Neural crest cell (in vitro differentiated cells): Measurements from ENCODE around the gene PPP1R13B. TPM values are rescaled to one million over a fixed set of nuclear protein-coding genes. Genes with fewer than 3 reads are reported as not detected.

Experiments used
- DNase-seq: peaks from one replicate; pipeline ENCODE4 v3.0.0; 2021; ENCODE audit warnings: low read depth, mixed read lengths, low spot score
- H3K27ac Mint-ChIP-seq: one replicate; pipeline ENCODE4 v1.8.0; 2021; ENCODE audit warnings: mild to moderate bottlenecking, mixed read lengths; ENCODE audit not compliant: unreplicated experiment
- H3K27me3 Mint-ChIP-seq: 2 replicates; pipeline ENCODE4 v1.8.0; 2021; ENCODE audit warnings: low read depth, mild to moderate bottlenecking, mixed read lengths
- H3K36me3 Mint-ChIP-seq: 2 replicates; pipeline ENCODE4 v1.8.0; 2021; ENCODE audit warnings: low read depth, mild to moderate bottlenecking, mixed read lengths
- H3K4me1 Mint-ChIP-seq: 2 replicates; pipeline ENCODE4 v1.8.0; 2021; ENCODE audit warnings: mixed read lengths
- H3K4me3 Mint-ChIP-seq: one replicate; pipeline ENCODE4 v1.8.0; 2021; ENCODE audit warnings: mild to moderate bottlenecking, mixed read lengths
- H3K9me3 Mint-ChIP-seq: 2 replicates; pipeline ENCODE4 v1.8.0; 2021; ENCODE audit warnings: mixed read lengths
- total RNA-seq: library from RNA; stranded (reverse); gene quantifications from 2 replicates; pipeline ENCODE4 v1.2.1, GENCODE V29; 2021
- TF ChIP-seq, protein P1 (sequence below): fragments of 200-600 bp; sonication (generic); conservative IDR thresholded peaks from 2 replicates; pipeline ENCODE4 v1.5.0; 2021; ENCODE audit warnings: antibody characterized with exemption, mild to moderate bottlenecking

Gene PPP1R13B
- total RNA-seq, 1 donor from 2014 or later, result 6.8 TPM

GRCh38 chr14:103688441-103688840 is 158.9 kb downstream of the PPP1R13B start:
- H3K36me3 Mint-ChIP-seq, result peaks cover 3% of the 10 kb centered on the region
- no peak overlapping the region for H3K4me3 Mint-ChIP-seq
- no peaks in the 10 kb centered on the region for H3K9me3 Mint-ChIP-seq
- H3K4me1 Mint-ChIP-seq, result no peaks in the 10 kb centered on the region
- TF ChIP-seq, protein P1, sequence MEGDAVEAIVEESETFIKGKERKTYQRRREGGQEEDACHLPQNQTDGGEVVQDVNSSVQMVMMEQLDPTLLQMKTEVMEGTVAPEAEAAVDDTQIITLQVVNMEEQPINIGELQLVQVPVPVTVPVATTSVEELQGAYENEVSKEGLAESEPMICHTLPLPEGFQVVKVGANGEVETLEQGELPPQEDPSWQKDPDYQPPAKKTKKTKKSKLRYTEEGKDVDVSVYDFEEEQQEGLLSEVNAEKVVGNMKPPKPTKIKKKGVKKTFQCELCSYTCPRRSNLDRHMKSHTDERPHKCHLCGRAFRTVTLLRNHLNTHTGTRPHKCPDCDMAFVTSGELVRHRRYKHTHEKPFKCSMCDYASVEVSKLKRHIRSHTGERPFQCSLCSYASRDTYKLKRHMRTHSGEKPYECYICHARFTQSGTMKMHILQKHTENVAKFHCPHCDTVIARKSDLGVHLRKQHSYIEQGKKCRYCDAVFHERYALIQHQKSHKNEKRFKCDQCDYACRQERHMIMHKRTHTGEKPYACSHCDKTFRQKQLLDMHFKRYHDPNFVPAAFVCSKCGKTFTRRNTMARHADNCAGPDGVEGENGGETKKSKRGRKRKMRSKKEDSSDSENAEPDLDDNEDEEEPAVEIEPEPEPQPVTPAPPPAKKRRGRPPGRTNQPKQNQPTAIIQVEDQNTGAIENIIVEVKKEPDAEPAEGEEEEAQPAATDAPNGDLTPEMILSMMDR, result no peak
- no peak for DNase-seq
- H3K27ac Mint-ChIP-seq, result no peak overlapping the region
- H3K27me3 Mint-ChIP-seq, result no peaks in the 10 kb centered on the region

GRCh38 chr14:103687712-103688111 is 159.7 kb downstream of the PPP1R13B start:
- DNase-seq, result no peak
- Mint-ChIP-seq H3K4me1 (no peaks in the 10 kb centered on the region), H3K4me3 (no peak overlapping the region), H3K27me3 (no peaks in the 10 kb centered on the region), H3K27ac (no peak overlapping the region), H3K9me3 (no peaks in the 10 kb centered on the region), H3K36me3 (peaks cover 3% of the 10 kb centered on the region)
- TF ChIP-seq, protein P1, result no peak

DNA sequence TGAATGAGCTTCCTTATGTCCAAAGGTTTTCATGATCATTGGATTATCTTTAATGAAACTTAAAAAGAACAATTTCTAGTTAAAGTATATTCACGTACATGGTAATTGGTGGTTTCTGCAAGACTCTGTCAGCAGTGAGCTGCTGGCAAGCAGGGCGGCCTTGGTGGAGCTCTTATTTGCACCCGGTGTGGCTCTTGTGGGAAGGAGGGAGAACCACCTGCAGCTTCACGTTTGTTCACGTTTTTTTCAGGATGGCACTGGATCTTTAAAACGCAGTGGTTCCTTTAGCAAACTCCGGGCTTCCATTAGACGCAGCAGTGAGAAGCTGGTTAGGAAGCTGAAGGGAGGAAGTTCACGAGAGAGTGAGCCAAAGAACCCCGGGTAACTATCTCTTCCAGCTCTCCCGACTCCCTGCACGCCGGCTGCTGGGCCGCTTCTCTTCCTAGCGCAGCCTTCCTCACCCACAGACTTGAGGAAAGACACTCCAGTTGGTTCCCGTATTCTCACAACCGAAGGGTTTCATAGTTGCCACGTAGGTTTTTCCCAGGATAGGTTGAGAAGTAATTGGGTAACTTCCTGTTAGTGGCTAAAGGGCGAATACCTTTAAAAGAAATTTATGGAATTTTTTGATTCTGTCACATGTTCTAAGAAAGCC is 160.4 kb downstream of the PPP1R13B start:
- Mint-ChIP-seq H3K4me1 (no peaks in the 10 kb centered on the region), H3K27ac (peak overlapping the region; percentile 19), H3K9me3 (no peaks in the 10 kb centered on the region), H3K27me3 (no peaks in the 10 kb centered on the region), H3K36me3 (peaks cover 3% of the 10 kb centered on the region), H3K4me3 (no peak overlapping the region)
- no peak for DNase-seq
- TF ChIP-seq, protein P1, result no peak

DNA sequence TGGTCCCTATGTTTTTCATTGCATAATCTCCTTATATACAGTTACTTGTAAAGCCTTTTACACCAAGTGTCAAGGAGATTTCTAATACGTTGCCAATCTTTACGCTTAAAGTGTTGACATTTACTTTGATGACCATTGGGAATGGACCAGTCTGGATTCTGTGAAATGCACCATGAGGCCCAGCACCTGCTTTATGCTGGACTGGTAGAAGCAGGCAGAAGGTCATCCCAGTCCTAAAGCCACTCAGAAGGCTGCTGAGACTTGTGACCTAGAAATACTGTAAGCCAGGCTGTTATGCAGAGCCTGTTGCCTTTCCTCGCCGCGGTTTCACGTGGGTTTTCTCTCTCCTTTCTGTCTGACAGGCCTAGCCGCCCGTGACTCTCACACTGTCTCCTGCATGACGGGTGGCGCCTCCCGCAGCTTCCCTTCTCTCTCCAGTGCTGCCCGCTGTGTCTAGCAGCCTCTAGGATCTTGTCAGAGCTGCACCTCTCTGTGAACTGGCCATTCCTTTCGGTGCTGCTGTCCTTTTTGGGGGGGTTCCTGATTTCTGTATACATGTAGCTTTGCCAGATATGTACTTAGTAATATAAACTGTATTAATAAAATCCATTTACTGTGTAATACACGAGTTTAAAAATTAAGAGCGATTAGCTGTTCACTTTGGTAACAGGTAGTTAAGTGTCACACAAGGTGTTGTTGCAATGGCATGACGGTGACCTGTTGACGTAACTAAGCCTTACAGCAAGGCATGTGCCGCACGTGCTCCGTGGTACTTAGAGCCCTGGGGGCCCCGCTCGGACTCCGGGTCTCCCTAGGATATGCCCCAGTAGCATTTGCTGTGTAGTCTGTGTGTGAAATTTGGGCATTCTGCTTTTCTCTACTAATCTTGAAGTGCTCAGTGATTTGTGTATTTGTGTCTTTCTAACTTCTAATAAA is 161.8 kb downstream of the PPP1R13B start:
- Mint-ChIP-seq H3K36me3 (peaks cover 7% of the 10 kb centered on the region), H3K27ac (no peak overlapping the region), H3K27me3 (no peaks in the 10 kb centered on the region), H3K4me3 (no peak overlapping the region), H3K9me3 (no peaks in the 10 kb centered on the region), H3K4me1 (no peaks in the 10 kb centered on the region)
- DNase-seq, result no peak
- TF ChIP-seq, protein P1, result no peak

- no peaks in the 10 kb centered on the region for H3K9me3 Mint-ChIP-seq
- no peak for DNase-seq
- no peak overlapping the region for H3K27ac Mint-ChIP-seq
- H3K4me1 Mint-ChIP-seq, result no peaks in the 10 kb centered on the region
- no peaks in the 10 kb centered on the region for H3K27me3 Mint-ChIP-seq
- no peak overlapping the region for H3K4me3 Mint-ChIP-seq
- peaks cover 7% of the 10 kb centered on the region for H3K36me3 Mint-ChIP-seq
- TF ChIP-seq, protein P1, result no peak
Observed at GRCh38 chr14:103684871-103685270, 162.5 kb downstream of the PPP1R13B start.
